Testis (tissue), 3 donors: ENCODE measurements around the gene FBXL19. TPM values are rescaled to one million over a fixed set of nuclear protein-coding genes. Genes with fewer than 3 reads are reported as not detected.

Source experiments
- DNase-seq: peaks from one replicate; pipeline ENCODE4 v3.0.0-alpha.2; 2019
- H3K27ac ChIP-seq, 2 donors: fragments of 200-600 bp; sonication (generic); one replicate each; pipeline ENCODE4 v1.5.1; 2019
- H3K27me3 ChIP-seq: fragments of 200-600 bp; sonication (generic); one replicate; pipeline ENCODE4 v1.5.1; 2019
- H3K36me3 ChIP-seq: fragments of 200-600 bp; sonication (generic); one replicate; pipeline ENCODE4 v1.5.1; 2017; ENCODE audit warnings: low read depth; ENCODE audit errors: missing control alignments
- H3K4me1 ChIP-seq: fragments of 200-600 bp; sonication (generic); one replicate; pipeline ENCODE4 v1.5.1; 2019
- H3K4me3 ChIP-seq, 2 donors: fragments of 200-600 bp; sonication (generic); one replicate each; pipeline ENCODE4 v1.5.1; 2017 to 2019
- H3K9me3 ChIP-seq: fragments of 200-600 bp; sonication (generic); one replicate; pipeline ENCODE4 v1.5.1; 2017
- POLR2A ChIP-seq: fragments of 450-650 bp; IDR thresholded peaks from one replicate; pipeline ENCODE4 v1.6.1; 2017; ENCODE audit warnings: antibody characterized with exemption, mild to moderate bottlenecking, moderate library complexity
- WGBS, 2 donors: methylation state at CpG; one replicate each; pipeline ENCODE4 v1.1.5; 2018; 5-methylcytosine and 5-hydroxymethylcytosine counted together
- intact Hi-C: fragments of 100-400 bp; cut with DNase I; formaldehyde crosslinking; loops from one replicate; pipeline ENCODE4 v1.15.1; 2023; ENCODE audit warnings: low total_unique reads
- polyA plus RNA-seq: library from polyadenylated mRNA; stranded (reverse); fragments of 350-450 nt; fragmentation: Illumina TruSeq; extraction: RNeasy Lipid Tissue Mini Kit (QIAGEN cat#74804); gene quantifications from one replicate; pipeline ENCODE4 v1.2.3, GENCODE V29; 2014; ENCODE audit warnings: low read depth, low replicate concordance; ENCODE audit not compliant: insufficient read depth
- total RNA-seq, 2 donors: library from RNA; depleted of rRNA; stranded (reverse); fragments of >200 nt; gene quantifications; one replicate each; pipeline ENCODE4 v1.2.3, GENCODE V29; 2016
- TF ChIP-seq, protein P1 (sequence below), 3 experiments: fragments of 450-650 bp in 2 of 3; fragments of 200-600 bp in 1 of 3; sonication (generic) in 1 of 3; IDR thresholded peaks; one replicate each; pipeline ENCODE4 v1.5.1; 2016 to 2019; ENCODE audit warnings: antibody characterized with exemption in 3 of 3, mild to moderate bottlenecking in 2 of 3, moderate library complexity in 1 of 3

Gene FBXL19
- total and polyA plus RNA-seq, 3 donors from 2014 or later: 47.0 to 149 (median 142) TPM

DNA sequence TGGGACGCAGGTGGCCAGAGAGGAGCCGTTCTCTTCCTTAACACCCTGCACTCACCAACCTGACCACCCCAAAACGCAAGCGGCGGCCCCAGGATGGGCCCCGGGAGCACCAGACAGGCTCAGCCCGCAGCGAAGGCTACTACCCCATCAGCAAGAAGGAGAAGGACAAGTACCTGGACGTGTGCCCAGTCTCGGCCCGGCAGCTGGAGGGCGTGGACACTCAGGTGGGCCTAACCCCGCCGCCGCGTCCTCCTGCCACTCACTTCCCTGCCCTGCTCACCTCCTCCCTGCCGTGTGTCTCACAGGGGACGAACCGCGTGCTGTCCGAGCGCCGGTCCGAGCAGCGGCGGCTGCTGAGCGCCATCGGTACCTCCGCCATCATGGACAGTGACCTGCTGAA is 57.1 kb downstream of the FBXL19 start:
- Histone ChIP-seq H3K4me3 (no peak overlapping the region), H3K4me1 (peaks cover 4% of the 10 kb centered on the region), H3K27me3 (no peaks in the 10 kb centered on the region), H3K27ac (no peak overlapping the region), H3K9me3 (no peaks in the 10 kb centered on the region), H3K36me3 (no peaks in the 10 kb centered on the region)
- DNase-seq: no peak
- intact Hi-C loops: loop anchor here (5.0 to 10.0 kb wide), 4 partner anchors 54 to 454 kb away; partner anchors contain the start of gene STX4
- TF ChIP-seq POLR2A: no peak
- TF ChIP-seq, protein P1, sequence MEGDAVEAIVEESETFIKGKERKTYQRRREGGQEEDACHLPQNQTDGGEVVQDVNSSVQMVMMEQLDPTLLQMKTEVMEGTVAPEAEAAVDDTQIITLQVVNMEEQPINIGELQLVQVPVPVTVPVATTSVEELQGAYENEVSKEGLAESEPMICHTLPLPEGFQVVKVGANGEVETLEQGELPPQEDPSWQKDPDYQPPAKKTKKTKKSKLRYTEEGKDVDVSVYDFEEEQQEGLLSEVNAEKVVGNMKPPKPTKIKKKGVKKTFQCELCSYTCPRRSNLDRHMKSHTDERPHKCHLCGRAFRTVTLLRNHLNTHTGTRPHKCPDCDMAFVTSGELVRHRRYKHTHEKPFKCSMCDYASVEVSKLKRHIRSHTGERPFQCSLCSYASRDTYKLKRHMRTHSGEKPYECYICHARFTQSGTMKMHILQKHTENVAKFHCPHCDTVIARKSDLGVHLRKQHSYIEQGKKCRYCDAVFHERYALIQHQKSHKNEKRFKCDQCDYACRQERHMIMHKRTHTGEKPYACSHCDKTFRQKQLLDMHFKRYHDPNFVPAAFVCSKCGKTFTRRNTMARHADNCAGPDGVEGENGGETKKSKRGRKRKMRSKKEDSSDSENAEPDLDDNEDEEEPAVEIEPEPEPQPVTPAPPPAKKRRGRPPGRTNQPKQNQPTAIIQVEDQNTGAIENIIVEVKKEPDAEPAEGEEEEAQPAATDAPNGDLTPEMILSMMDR (IDR thresholded peaks at IDR 0.05): no peak
- 85 to 88% methylated on average over 18 to 29 of the region's 29 CpGs for WGBS, 2 donors

DNA sequence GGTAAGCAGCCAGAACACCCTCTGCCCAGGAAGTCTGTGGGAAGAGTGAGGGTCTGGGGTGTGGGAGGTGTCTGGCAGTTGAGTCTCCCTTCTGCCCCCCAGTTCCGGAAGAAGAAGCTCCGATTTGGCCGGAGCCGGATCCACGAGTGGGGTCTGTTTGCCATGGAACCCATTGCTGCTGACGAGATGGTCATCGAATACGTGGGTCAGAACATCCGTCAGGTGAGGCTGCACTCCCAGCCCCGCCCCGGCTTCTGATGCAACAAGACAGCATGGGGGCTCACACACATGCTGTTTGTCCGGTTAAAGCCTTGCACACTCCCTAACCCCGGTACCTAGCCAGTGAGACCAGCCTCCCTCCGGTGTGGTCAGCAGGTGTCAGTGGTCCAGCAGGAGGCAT is 57.6 kb downstream of the FBXL19 start:
- WGBS, 2 donors: 96 to 100% methylated on average over 3 to 14 of the region's 14 CpGs
- intact Hi-C loops: loop anchor here (5.0 to 10.0 kb wide), 4 partner anchors 54 to 454 kb away; partner anchors contain the start of gene STX4
- H3K4me3 ChIP-seq: no peak overlapping the region
- no peak overlapping the region for H3K27ac ChIP-seq
- H3K4me1 ChIP-seq: peaks cover 9% of the 10 kb centered on the region
- H3K9me3 ChIP-seq: no peaks in the 10 kb centered on the region
- H3K36me3 ChIP-seq: no peaks in the 10 kb centered on the region
- DNase-seq: no peak
- TF ChIP-seq, protein P1 (IDR thresholded peaks at IDR 0.05): no peak
- TF ChIP-seq POLR2A: no peak
- no peaks in the 10 kb centered on the region for H3K27me3 ChIP-seq

DNA sequence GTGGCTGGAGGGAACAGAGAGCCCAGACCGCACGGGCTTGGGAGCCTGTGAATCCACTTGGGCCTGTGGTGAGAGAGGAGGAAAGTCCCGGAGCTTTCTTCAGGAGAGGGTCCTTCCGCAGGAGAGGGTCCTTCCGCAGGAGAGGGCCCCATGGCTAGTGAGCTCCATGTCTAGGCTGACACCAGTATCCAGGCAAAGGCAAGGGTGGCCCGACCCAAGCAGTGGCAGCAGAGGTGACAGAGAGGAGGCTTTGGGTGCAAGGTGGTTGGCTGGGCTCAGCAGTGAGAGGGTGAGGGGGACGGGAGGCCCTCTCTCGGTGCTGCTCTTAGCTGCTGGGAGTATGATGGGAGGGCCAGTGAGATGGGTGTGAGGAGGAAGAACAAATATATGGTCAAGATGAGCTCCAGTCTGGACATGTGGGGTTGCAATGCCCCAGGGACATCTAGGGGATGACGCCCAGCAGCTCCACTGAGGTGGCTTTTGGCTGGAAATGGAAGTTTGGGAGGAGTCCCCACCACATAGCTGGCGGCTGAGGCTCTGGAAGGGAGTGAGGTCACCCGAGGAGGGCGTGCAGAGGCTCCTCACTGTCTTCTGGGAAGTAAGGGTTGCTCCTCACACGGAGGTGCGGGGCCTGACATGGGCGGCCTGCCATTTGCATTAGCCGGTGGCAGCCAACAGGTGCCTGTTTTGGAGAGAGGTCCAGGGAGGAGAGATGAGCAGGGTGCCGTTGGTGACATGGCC is 59.3 kb downstream of the FBXL19 start:
- WGBS, 2 donors: 66 to 81% methylated on average over 11 to 17 of the region's 17 CpGs
- Histone ChIP-seq H3K27me3 (no peaks in the 10 kb centered on the region), H3K27ac (no peak overlapping the region), H3K4me3 (no peak overlapping the region), H3K4me1 (peaks cover 11% of the 10 kb centered on the region), H3K36me3 (no peaks in the 10 kb centered on the region), H3K9me3 (no peaks in the 10 kb centered on the region)
- DNase-seq: no peak
- intact Hi-C loops: loop anchor here (5.0 to 10.0 kb wide), 4 partner anchors 52 to 452 kb away; partner anchors contain the start of gene STX4
- TF ChIP-seq POLR2A: no peak
- TF ChIP-seq, protein P1 (IDR thresholded peaks at IDR 0.05): no peak

DNA sequence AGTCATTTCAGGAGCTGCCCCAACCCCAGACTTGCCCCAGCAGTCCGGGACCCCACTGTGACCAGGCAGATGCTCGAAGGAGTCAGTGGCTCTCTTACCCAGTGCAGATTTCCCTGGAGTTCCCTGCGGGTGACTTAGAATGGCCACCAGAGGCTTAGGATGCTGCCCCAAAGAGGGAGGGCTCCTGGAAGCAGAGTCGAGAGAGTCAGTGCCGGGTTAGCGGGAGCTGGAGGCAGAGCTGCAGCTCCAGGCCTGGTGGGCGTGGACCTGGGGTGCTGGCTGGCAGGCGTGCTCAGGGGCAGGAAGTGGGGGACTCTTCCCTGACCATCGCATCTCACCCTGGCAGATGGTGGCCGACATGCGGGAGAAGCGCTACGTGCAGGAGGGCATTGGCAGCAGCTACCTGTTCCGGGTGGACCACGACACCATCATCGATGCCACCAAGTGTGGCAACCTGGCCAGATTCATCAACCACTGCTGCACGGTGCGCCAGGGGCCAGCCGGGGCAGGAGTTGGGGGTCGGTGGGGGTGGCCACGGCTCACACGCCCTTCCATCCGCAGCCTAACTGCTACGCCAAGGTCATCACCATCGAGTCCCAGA is 60.0 kb downstream of the FBXL19 start:
- H3K4me1 ChIP-seq: peaks cover 11% of the 10 kb centered on the region
- H3K27ac ChIP-seq: no peak overlapping the region
- no peak for DNase-seq
- H3K36me3 ChIP-seq: no peaks in the 10 kb centered on the region
- intact Hi-C loops: loop anchor here (5.0 to 10.0 kb wide), 4 partner anchors 51 to 451 kb away; partner anchors contain the start of gene STX4
- TF ChIP-seq, protein P1 (IDR thresholded peaks at IDR 0.05): no peak
- no peak for TF ChIP-seq POLR2A
- no peak overlapping the region for H3K4me3 ChIP-seq
- WGBS, 2 donors: 84 to 86% methylated on average over 12 to 25 of the region's 25 CpGs
- H3K9me3 ChIP-seq: no peaks in the 10 kb centered on the region
- no peaks in the 10 kb centered on the region for H3K27me3 ChIP-seq
